Right lobe of liver (tissue), 4 donors: Measurements from ENCODE around the gene CAV1.

ENCODE experiments used
- CTCF ChIP-seq, 4 donors: fragments of 200-600 bp in 3 of 4; fragments of 450-650 bp in 1 of 4; IDR thresholded peaks; one replicate each; pipeline versions ENCODE4 v1.5.1 to v1.8.0; 2016 to 2022; ENCODE audit warnings: antibody characterized with exemption in 4 of 4, mild to moderate bottlenecking in 2 of 4
- POLR2A ChIP-seq: fragments of 450-650 bp; IDR thresholded peaks from one replicate; pipeline ENCODE4 v1.6.1; 2017; ENCODE audit warnings: antibody characterized with exemption, mild to moderate bottlenecking
- donor health status: DM: no; HTN: no; CAD: no.
- donor health status: DM: no; HTN: no; CAD: no.
- donor health status: DM: no; HTN: yes; CAD: no.

- TF ChIP-seq CTCF (IDR thresholded peaks at IDR 0.05) (no peak), POLR2A (no peak)
Observed at GRCh38 chr7:116541951-116542350, 17.1 kb downstream of the CAV1 start.
